Colon (tissue), 2 donors: ENCODE results near the gene VPS16.

Source experiments
- FAIRE-seq: peaks from 2 replicates; lab custom pipeline; 2012; peaks lifted over from hg19 to GRCh38; lab: Jason Lieb, UNC
- donor health status: control.
- donor health status: control.

Gene VPS16

GRCh38 chr20:2902291-2902690 lies 61.7 kb downstream of the VPS16 start:
- no peak for FAIRE-seq

- FAIRE-seq, result no peak
These were observed 62.3 kb downstream of the VPS16 start for GRCh38 chr20:2902818-2903217.

GRCh38 chr20:2903686-2904085 lies 63.1 kb downstream of the VPS16 start:
- FAIRE-seq, result no peak

GRCh38 chr20:2907519-2907918 lies 67.0 kb downstream of the VPS16 start:
- no peak for FAIRE-seq

- FAIRE-seq, result no peak
These were observed 69.4 kb downstream of the VPS16 start for GRCh38 chr20:2909953-2910352.

GRCh38 chr20:2911200-2911599 lies 70.7 kb downstream of the VPS16 start:
- no peak for FAIRE-seq

- no peak for FAIRE-seq
These were observed 73.6 kb downstream of the VPS16 start for GRCh38 chr20:2914160-2914559.
